Pancreas (tissue), 10 donors: ENCODE data around the gene GRIN3A. TPM values are rescaled to one million over a fixed set of nuclear protein-coding genes. Genes with fewer than 3 reads are reported as not detected.

Source experiments
- ATAC-seq, 4 donors: fragments of 200-7000 bp; cut with Tn5 transposase; one replicate each; pipeline versions ENCODE4 v1.8.0 to v1.9.1; 2020; ENCODE audit warnings: mild to moderate bottlenecking in 4 of 4, moderate library complexity in 4 of 4
- DNase-seq, 6 donors: peaks; one replicate each; pipeline ENCODE4 v3.0.0-alpha.2; 2020
- FAIRE-seq: peaks from 2 replicates; lab custom pipeline; 2012; peaks lifted over from hg19 to GRCh38; lab: Jason Lieb, UNC
- H3K27ac ChIP-seq, 4 donors: fragments of 200-600 bp; sonication (generic); 1 replicate in 3 of 4; 2 replicates in 1 of 4; pipeline versions ENCODE4 v1.5.0 to v1.8.0; 2020
- H3K27me3 ChIP-seq, 4 donors: fragments of 200-600 bp; one replicate each; pipeline ENCODE4 v1.8.0; 2021
- H3K36me3 ChIP-seq, 3 donors: fragments of 200-600 bp; sonication (generic) in 1 of 3; one replicate each; pipeline versions ENCODE4 v1.5.0 to v1.8.0; 2020 to 2021
- H3K4me1 ChIP-seq, 3 donors: fragments of 200-600 bp; one replicate each; pipeline ENCODE4 v1.8.0; 2021
- H3K4me3 ChIP-seq, 4 donors: fragments of 200-600 bp; sonication (generic) in 2 of 4; one replicate each; pipeline versions ENCODE4 v1.5.0 to v1.8.0; 2020 to 2021
- H3K9me3 ChIP-seq, 4 donors: fragments of 200-600 bp; one replicate each; pipeline ENCODE4 v1.8.0; 2021
- CTCF ChIP-seq, 4 donors: fragments of 200-600 bp; sonication (generic) in 3 of 4; IDR thresholded peaks; one replicate each; pipeline versions ENCODE4 v1.5.0 to v1.8.0; 2021; ENCODE audit warnings: antibody characterized with exemption in 4 of 4
- WGBS, 2 donors: extraction: QIAGEN DNeasy Blood & Tissue Kit; methylation state at CpG; one replicate each; pipeline ENCODE4 v1.1.7; 2013; 5-methylcytosine and 5-hydroxymethylcytosine counted together
- intact Hi-C, 3 donors: fragments of 100-400 bp; cut with DNase I; formaldehyde crosslinking; loops; one replicate each; pipeline versions ENCODE4 v1.11.1 to v1.14.2; 2022
- polyA plus RNA-seq, 2 donors: library from polyadenylated mRNA; stranded (reverse); fragments of 200-250 nt; gene quantifications; one replicate each; pipeline ENCODE4 v1.2.3, GENCODE V29; 2013
- total RNA-seq, 6 donors: library from RNA; stranded (reverse); fragmentation: NEBNext Ultra II Directional in 4 of 6; extraction: Animal tissue kit (Norgen Biotek cat#: 25700) in 4 of 6; gene quantifications; one replicate each; pipeline versions ENCODE4 v1.2.1 to v1.2.4, GENCODE V29; 2021 to 2023
- donor health status: healthy with polysubstance abuse.
- donor health status: DM: no; HTN: no; CAD: no; lungs with moderate emphysema.
- donor health status: DM: no; HTN: no; CAD: no.
- donor health status: control.
- donor health status: control.
- donor health status: Bipolar disorder and iron deficiency.
- donor health status: DM: yes; HTN: yes; CAD: no.
- donor health status: DM: no; HTN: no; CAD: no.
- donor health status: DM: no; HTN: no; CAD: no.
- donor health status: DM: yes; HTN: yes; CAD: no.

Gene GRIN3A
- total and polyA plus RNA-seq, 8 donors, result under 0.01 to 0.09 (median 0.05) TPM; not detected in 2

GRCh38 chr9:101585740-101586139, 152.7 kb downstream of the GRIN3A start:
- no peaks in the 10 kb centered on the region for H3K4me1 ChIP-seq
- DNase-seq (no peak), FAIRE-seq (no peak), ATAC-seq (peak in 2 of 4 donors; percentile 63 to 66)
- intact Hi-C loops, result loop anchor here in 1 of 3 donors (10.0 kb wide), 1 partner anchor 59 kb away; no protein-coding TSS in a partner anchor
- H3K36me3 ChIP-seq, result no peaks in the 10 kb centered on the region
- H3K9me3 ChIP-seq, result no peaks in the 10 kb centered on the region
- 42 to 66% methylated on average over 3 of the region's 3 CpGs for WGBS, 2 donors
- H3K4me3 ChIP-seq, result no peak overlapping the region
- TF ChIP-seq CTCF (IDR thresholded peaks at IDR 0.05), result no peak
- H3K27me3 ChIP-seq, result no peaks in the 10 kb centered on the region
- H3K27ac ChIP-seq, result peak overlapping the region in 1 of 4 donors; percentile 8

DNA sequence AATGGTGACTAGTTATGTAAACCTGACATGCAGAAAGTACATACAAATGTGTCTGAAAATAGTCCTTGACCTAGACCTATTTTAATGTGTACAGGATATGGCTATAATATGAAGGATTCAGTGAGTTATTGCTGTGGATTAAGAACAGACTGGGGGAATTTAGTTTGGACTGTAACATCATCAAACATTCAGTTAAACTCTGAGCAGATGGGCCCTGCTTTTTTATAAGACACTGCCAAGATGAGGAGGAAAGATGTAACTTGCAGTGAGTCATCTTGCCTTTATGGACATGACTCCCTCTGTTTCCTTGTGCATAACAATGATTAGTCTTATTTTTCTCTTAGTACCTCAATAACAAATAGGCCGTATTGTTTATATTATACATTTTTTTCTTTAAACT, 155.9 kb downstream of the GRIN3A start:
- Histone ChIP-seq H3K27ac (no peak overlapping the region), H3K9me3 (no peaks in the 10 kb centered on the region), H3K27me3 (no peaks in the 10 kb centered on the region), H3K36me3 (no peaks in the 10 kb centered on the region), H3K4me3 (no peak overlapping the region), H3K4me1 (no peaks in the 10 kb centered on the region)
- TF ChIP-seq CTCF (IDR thresholded peaks at IDR 0.05), result no peak
- no peak for ATAC-seq
- intact Hi-C loops, result loop anchor here in 1 of 3 donors (10.0 kb wide), 1 partner anchor 62 kb away; no protein-coding TSS in a partner anchor
- FAIRE-seq, result no peak
- WGBS, 2 donors, result 58 to 66% methylated on average over 1 of the region's 1 CpG
- no peak for DNase-seq

GRCh38 chr9:101579711-101580545, 158.5 kb downstream of the GRIN3A start:
- peak in 1 of 6 donors; percentile 25 for DNase-seq
- whole genome bisulfite sequencing, 2 donors, result 70 to 79% methylated on average over 6 of the region's 6 CpGs
- H3K27ac ChIP-seq, result no peak overlapping the region

DNA sequence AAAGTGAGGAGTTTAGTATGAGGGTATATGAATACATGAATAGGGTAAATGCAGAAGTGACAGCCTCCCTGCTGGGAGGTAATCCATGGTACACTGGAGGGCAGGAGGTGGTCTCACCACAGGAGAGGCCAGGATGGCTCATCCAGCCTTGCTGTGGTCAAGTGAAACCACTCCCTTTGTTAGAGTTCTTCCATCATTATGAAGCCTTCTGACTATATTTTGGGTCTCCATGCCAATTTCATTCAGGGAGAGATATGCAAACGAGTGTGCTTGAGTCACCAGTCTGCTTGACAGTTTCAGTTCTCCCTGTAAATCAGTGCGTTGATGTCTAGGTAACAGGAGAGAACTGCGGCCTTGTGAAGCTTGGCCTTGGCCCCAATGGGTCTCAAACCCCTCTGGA, 160.1 kb downstream of the GRIN3A start:
- no peaks in the 10 kb centered on the region for H3K27me3 ChIP-seq
- WGBS, 2 donors, result 60 to 64% methylated on average over 3 of the region's 3 CpGs
- FAIRE-seq, result no peak

More at GRCh38 chr9:101579711-101580545, 158.5 kb downstream of the GRIN3A start:
- Histone ChIP-seq H3K4me3 (no peak overlapping the region), H3K27me3 (no peaks in the 10 kb centered on the region), H3K36me3 (no peaks in the 10 kb centered on the region), H3K9me3 (no peaks in the 10 kb centered on the region), H3K4me1 (no peaks in the 10 kb centered on the region)
- intact Hi-C loops, result loop anchor here in 1 of 3 donors (10.0 kb wide), 1 partner anchor 65 kb away; no protein-coding TSS in a partner anchor
- peak in 2 of 4 donors; percentile 50 to 66 for ATAC-seq
- no peak for TF ChIP-seq CTCF (IDR thresholded peaks at IDR 0.05)
- no peak for FAIRE-seq

More for the DNA sequence above, 160.1 kb downstream of the GRIN3A start:
- no peak overlapping the region for H3K27ac ChIP-seq
- no peaks in the 10 kb centered on the region for H3K36me3 ChIP-seq
- DNase-seq (no peak), ATAC-seq (no peak)
- no peaks in the 10 kb centered on the region for H3K4me1 ChIP-seq
- intact Hi-C loops, result no loop called here
- no peak overlapping the region for H3K4me3 ChIP-seq
- no peak for TF ChIP-seq CTCF (IDR thresholded peaks at IDR 0.05)
- H3K9me3 ChIP-seq, result no peaks in the 10 kb centered on the region
